ENCODE results near the gene EMILIN1. TPM values are rescaled to one million over a fixed set of nuclear protein-coding genes. Genes with fewer than 3 reads are reported as not detected.
"Not testable (repeated sequence)": the region's sequence is repeated elsewhere in the genome, so short reads cannot be mapped to it uniquely, and the experiment has no call there.

The EMILIN1 gene
- total RNA-seq, 2 donors from 2014 or later = 0.42 to 0.93 TPM

DNA sequence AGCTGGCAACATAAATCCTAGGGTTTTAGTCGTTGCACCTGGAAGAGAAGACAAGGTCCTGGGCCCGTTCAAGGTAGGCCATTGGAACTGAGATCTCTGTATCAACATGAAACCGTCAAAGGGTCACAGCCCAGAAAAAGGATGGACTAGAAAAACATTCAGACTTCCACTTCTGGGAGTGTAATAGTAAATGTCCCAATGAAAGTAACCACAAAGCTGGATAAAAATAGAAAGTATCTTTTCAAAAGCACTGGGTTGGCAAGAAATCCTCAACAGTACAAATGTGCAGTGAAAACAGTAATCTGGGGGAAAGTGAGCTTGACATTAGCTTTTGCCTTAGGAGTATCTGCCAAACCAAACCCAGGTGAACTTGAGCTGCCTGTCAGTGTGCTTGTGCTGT, 27.6 kb downstream of the EMILIN1 start:
- Mint-ChIP-seq H3K4me1 (no peaks in the 10 kb centered on the region), H3K27ac (no peak overlapping the region), H3K36me3 (ENCODE audit: low read depth) (no peaks in the 10 kb centered on the region), H3K4me3 (no peak overlapping the region), H3K27me3 (peaks cover 6% of the 10 kb centered on the region), H3K9me3 (no peaks in the 10 kb centered on the region)
- ATAC-seq (replicated peaks) = no peak

DNA sequence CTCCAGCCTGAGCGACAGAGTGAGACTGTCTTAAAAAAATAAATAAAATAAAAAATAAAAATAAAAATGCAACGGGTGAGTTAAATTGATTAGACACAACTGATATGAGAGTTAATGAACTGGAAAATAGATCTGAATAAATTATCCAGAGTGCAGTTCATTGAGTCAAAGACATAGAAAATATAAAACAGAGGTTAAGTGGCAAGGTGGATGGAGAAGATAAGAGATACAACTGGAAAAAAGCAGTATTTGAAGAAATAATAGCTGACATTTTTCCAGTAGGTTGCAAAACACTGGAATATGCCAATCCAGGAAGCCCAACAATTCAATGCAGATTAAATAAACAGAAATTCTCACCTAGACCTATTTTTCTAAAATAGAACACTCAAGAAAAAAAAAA, 29.8 kb downstream of the EMILIN1 start:
- Mint-ChIP-seq H3K4me1 (no peaks in the 10 kb centered on the region), H3K27me3 (peaks cover 6% of the 10 kb centered on the region), H3K36me3 (ENCODE audit: low read depth) (no peaks in the 10 kb centered on the region)

DNA sequence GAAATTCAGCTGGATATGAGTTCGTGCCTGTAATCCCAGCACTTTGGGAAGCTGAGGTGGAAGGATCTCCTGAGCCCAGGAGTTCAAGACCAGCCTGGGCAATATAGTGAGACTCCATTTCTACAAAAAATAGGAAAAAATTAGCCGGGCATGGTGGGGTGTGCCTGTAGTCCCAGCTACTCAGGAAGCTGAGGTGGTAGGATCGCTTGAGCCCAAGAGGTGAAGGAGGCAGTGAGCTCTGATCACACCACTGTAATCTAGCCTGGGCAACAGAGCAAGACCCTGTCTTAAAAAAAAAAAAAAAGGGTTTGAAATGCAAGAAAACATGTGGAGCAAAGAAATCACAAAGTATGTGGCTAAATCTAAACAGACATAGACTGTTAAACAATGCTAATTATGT, 30.7 kb downstream of the EMILIN1 start:
- Mint-ChIP-seq H3K36me3 (ENCODE audit: low read depth) (no peaks in the 10 kb centered on the region), H3K9me3 (no peaks in the 10 kb centered on the region), H3K27me3 (peaks cover 6% of the 10 kb centered on the region), H3K4me1 (no peaks in the 10 kb centered on the region), H3K4me3 (no peak overlapping the region), H3K27ac (no peak overlapping the region)
- ATAC-seq (replicated peaks) = no peak

More for the DNA sequence above, 29.8 kb downstream of the EMILIN1 start:
- Mint-ChIP-seq H3K9me3 (no peaks in the 10 kb centered on the region), H3K27ac (no peak overlapping the region), H3K4me3 (no peak overlapping the region)
- ATAC-seq (replicated peaks) = no peak

DNA sequence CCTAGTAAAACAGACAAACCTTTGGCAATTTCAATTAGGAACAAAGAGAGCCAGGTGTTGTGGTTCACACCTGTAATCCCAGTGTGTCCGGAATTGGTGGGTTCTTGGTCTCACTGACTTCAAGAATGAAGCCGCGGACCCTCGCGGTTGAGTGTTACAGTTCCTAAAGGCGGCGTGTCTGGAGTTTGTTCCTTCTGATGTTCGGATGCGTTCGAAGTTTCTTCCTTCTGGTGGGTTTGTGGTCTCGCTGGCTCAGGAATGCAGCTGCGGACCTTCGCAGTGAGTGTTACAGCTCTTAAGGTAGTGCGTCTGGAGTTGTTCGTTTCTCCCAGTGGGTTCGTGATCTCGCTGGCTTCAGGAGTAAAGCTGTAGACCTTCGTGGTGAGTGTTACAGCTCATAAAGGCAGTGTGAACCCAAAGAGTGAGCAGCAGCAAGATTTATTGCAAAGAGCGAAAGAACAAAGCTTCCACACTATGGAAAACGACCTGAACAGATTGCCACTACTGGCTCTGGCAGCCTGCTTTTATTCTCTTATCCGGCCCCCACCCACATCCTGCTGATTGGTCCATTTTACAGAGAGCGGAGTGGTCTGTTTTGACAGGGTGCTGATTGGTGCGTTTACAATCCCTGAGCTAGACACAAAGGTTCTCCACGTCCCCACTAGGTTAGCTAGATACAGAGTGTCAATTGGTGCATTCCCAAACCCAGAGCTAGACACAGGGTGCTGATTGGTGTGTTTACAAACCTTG, 32.4 kb downstream of the EMILIN1 start:
- not testable (repeated sequence) for ATAC-seq (replicated peaks); H3K27me3 Mint-ChIP-seq; H3K36me3 Mint-ChIP-seq (ENCODE audit: low read depth); H3K4me1 Mint-ChIP-seq; H3K9me3 Mint-ChIP-seq; H3K27ac Mint-ChIP-seq; H3K4me3 Mint-ChIP-seq

DNA sequence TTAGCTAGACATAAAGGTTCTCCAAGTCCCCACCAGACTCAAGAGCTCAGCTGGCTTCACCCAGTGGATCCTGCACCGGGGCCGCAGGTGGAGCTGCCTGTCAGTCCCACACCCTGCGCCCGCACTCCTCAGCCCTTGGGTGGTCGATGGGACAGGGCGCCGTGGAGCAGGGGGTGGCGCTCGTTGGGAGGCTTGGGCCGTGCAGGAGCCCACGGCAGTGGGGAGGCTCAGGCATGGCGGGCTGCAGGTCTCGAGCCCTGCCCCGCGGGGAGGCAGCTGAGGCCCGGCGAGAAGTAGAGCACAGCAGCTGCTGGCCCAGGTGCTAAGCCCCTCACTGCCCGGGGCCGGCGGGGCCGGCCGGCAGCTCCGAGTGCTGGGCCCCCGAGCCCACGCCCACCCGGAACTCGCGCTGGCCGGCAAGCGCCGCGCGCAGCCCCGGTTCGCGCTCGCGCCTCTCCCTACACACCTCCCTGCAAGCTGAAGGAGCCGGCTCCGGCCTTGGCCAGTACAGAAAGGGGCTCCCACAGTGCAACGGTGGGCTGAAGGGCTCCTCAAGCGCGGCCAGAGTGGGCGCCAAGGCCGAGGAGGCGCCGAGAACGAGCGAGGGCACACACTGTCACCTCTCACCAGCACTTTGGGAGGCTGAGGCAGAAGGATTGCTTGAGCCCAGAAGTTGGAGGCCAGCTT, 33.1 kb downstream of the EMILIN1 start:
- H3K36me3 Mint-ChIP-seq (ENCODE audit: low read depth); H3K4me1 Mint-ChIP-seq; H3K4me3 Mint-ChIP-seq; H3K9me3 Mint-ChIP-seq; ATAC-seq (replicated peaks); H3K27ac Mint-ChIP-seq; H3K27me3 Mint-ChIP-seq: not testable (repeated sequence)

DNA sequence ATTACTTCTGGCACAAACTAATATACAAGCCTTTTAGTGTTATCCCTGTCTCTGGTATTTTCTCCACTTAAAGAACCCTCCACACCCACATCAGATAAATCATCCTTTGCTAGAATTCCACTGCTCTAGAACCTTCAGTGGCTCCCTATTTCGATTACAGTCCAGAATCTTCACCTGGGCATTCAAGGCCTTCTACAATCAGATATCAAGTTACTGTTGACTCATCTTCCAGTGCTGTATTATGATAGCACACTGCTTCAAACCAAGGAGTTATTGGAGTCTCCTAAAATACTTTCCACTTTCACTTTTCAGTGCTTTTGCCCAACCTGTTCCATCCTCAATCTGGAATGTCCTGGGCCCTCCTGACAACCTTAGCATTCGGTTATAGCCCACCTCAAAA, 37.1 kb downstream of the EMILIN1 start:
- Mint-ChIP-seq H3K27ac (no peak overlapping the region), H3K36me3 (ENCODE audit: low read depth) (no peaks in the 10 kb centered on the region), H3K4me3 (no peak overlapping the region), H3K27me3 (peaks cover 13% of the 10 kb centered on the region), H3K9me3 (no peaks in the 10 kb centered on the region), H3K4me1 (no peaks in the 10 kb centered on the region)
- no peak for ATAC-seq (replicated peaks)

DNA sequence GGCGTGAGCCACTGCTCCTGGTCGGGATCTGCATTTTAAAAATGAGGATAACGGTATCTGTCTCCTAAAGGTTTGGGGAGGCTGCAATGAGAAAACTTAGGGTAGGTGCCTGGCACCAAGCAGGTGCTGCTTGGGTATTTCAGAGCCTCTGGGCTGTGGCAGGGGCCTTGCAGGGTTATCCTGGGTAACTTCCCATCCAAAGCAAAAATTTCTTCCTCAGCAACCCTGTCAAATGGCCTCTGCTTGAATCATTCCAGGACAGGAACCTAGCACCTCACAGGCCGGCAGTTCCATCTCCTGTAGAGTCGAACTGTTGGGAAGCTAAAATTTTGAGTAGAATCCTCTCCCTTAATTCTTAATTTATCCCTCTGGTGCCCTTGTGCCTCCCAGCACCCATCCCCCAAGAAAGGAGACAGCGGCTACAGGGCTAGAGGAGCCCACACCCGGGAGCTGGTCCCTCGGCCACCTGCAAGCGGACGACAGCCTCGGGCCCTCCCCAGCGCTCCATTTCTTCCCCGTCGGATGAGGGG, 39.6 kb downstream of the EMILIN1 start:
- Mint-ChIP-seq H3K27ac (no peak overlapping the region), H3K27me3 (peaks cover 13% of the 10 kb centered on the region), H3K4me1 (peaks cover 2% of the 10 kb centered on the region), H3K4me3 (no peak overlapping the region), H3K9me3 (no peaks in the 10 kb centered on the region), H3K36me3 (ENCODE audit: low read depth) (no peaks in the 10 kb centered on the region)
- no peak for ATAC-seq (replicated peaks)

DNA sequence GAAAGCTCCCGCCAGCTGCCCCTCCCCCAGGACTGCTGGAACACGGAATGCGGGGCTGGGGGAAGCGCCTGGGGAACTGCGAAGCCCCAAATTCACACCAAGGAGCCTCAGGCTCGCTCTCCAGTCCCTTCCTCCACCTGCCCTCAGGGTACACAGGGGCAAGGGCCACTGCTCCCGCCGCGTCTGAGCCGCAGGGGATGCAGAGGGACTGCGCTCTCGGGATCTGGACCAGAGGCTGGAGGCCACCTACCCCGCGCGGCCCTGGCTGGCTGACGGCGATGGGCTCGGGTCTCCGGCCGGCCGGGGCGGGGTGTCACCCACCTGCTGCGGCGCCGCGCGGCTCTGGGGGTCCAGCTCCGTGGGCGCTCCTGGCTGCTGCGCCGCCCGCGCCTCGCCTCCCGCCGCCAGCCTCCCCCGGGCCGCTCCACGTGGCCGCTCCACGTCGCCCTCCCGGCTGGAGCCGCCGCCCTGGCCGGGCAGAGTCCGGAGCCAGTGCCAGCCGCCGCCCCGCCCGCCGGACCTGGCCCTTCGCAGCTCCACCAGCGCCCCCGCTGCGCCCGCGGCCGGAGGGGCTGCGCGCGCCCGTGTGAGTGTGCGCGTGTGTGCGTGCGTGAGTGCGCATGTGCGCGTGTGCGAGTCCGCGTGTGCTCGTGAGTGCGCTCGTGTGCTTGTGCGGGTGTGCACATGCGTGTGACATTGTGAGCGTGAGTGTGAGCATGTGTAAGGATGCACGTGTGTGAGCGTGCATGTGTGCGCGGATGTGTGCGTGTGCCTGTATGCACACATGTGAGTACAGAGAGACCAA, 40.3 kb downstream of the EMILIN1 start, which contains the start of gene CGREF1:
CGREF1 (minus strand) TSS at position 604 of the 805 bp plus-strand sequence. CDS start 14,762 bp downstream, outside the sequence.
- H3K4me3 Mint-ChIP-seq = peak within 1 kb of the TSS; percentile 71
- peaks cover 5% of the 10 kb centered on the region for H3K4me1 Mint-ChIP-seq
- H3K36me3 Mint-ChIP-seq (ENCODE audit: low read depth) = no peaks in the 10 kb centered on the region
- peaks cover 13% of the 10 kb centered on the region for H3K27me3 Mint-ChIP-seq
- H3K9me3 Mint-ChIP-seq = no peaks in the 10 kb centered on the region
- no peak within 1 kb of the TSS for H3K27ac Mint-ChIP-seq
- ATAC-seq (replicated peaks) = peak; percentile 20

DNA sequence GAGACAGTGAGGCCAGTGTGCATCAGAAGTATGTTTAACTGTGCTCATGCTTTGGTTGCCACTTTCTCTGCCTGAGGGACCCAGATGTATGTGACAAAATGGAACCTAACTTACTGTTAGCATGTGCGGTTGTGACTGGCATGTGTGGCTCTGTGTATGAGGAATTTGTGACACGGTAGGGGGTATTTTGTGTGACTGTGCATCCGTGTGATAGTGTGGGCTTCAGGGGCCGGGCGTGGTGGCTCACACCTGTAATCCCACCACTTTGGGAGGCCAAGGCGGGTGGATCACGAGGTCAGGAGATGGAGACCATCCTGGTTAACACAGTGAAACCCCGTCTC, 40.9 kb downstream of the EMILIN1 start:
- Mint-ChIP-seq H3K27me3 (peaks cover 13% of the 10 kb centered on the region), H3K4me3 (peak overlapping the region; percentile 71)
- not testable (repeated sequence) for ATAC-seq (replicated peaks); H3K27ac Mint-ChIP-seq; H3K4me1 Mint-ChIP-seq; H3K9me3 Mint-ChIP-seq; H3K36me3 Mint-ChIP-seq (ENCODE audit: low read depth)

DNA sequence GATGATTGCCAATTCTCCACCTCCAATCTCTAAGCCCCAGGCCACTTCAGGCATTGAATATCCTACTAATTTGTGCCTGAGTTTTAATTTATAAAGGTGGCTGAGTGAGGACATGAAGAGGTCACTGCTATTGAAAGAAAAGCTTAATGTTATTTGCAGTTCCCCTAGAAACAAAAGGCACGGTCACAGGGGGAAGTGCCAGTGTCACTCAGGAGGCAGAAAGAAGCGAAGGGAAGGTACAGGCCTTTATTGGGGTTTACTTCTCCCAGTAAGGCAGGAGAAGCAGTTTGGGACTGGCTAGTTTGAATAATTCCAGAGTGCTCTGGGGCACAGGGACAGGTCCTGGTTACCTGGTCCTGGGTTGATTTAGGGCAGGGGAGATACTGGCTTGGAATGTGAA, 43.5 kb downstream of the EMILIN1 start:
- H3K4me1 Mint-ChIP-seq = peaks cover 5% of the 10 kb centered on the region

DNA sequence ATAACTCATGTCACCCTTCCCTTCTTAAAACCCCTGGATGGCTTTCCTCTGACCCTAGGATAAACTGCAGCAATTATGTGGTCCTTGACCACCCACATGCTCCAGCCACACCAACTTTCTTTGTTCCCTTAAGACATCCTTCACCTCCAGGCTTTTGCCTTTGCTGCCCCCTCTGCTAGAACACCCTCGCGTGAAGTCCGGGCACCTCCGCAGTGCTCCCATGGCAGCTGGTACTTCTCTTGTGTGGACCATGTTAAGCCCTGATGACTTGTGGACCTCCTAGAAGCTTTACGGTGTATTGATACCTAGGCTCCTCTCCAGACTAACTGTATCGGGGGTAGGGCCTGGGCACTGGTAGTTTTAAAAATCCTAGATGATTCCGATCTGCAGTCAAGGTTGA, 44.4 kb downstream of the EMILIN1 start:
- Mint-ChIP-seq H3K27me3 (peaks cover 13% of the 10 kb centered on the region), H3K4me3 (peak overlapping the region; percentile 87), H3K36me3 (ENCODE audit: low read depth) (no peaks in the 10 kb centered on the region), H3K4me1 (peaks cover 5% of the 10 kb centered on the region), H3K9me3 (no peaks in the 10 kb centered on the region), H3K27ac (peak overlapping the region; percentile 70)
- ATAC-seq (replicated peaks) = no peak

More for the DNA sequence above, 43.5 kb downstream of the EMILIN1 start:
- Mint-ChIP-seq H3K36me3 (ENCODE audit: low read depth) (no peaks in the 10 kb centered on the region), H3K27me3 (peaks cover 13% of the 10 kb centered on the region), H3K27ac (no peak overlapping the region), H3K9me3 (no peaks in the 10 kb centered on the region), H3K4me3 (no peak overlapping the region)
- no peak for ATAC-seq (replicated peaks)

DNA sequence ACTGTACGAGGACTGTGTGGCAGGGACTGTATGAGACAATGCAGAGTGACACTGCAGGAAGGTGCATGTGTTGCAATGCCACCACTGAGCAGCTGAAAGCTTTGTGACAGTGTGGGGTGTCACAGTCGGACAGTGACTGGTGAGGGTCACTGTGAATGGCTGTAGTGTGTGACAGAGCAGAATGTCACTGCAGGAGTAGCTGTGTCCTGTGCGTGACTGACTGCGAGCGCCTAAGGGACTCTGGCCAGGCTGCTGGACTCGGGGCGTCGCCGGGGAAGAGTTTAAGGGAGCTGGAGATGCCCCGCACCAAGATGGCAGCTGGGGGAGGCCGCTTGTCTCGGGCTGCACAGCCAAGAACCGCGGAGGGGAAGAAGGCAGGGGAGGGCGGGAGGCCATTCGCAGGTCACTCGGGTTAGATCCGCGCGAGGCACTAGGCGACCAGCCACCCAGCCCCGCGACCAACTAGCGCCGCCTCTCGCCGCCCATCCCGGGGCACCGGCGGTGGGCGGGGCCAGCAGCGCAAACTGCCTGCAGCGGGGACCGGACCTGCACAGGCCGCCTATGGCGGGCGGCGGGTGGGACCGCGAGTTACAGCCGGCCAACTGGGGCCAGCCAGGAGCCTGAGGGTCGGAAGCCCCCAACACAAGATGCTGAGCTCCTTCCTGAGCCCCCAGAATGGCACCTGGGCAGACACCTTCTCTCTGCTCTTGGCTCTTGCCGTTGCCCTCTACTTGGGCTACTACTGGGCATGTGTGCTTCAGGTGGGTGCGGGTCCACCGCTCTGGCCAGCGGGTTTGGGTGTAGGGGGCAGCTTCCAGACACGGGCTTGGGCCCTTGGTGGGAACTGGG, 45.1 kb downstream of the EMILIN1 start, which contains the start of gene ABHD1:
ABHD1 (plus strand) TSS at position 514 of the 849 bp plus-strand sequence; CDS start at position 648, 134 bp downstream.
- Mint-ChIP-seq H3K36me3 (ENCODE audit: low read depth) (no peaks in the 10 kb centered on the region), H3K27me3 (peaks cover 10% of the 10 kb centered on the region), H3K4me1 (peaks cover 5% of the 10 kb centered on the region), H3K9me3 (no peaks in the 10 kb centered on the region), H3K27ac (peak within 1 kb of the TSS; percentile 70), H3K4me3 (peak within 1 kb of the TSS; percentile 87)
- peak; percentile 93 for ATAC-seq (replicated peaks)

DNA sequence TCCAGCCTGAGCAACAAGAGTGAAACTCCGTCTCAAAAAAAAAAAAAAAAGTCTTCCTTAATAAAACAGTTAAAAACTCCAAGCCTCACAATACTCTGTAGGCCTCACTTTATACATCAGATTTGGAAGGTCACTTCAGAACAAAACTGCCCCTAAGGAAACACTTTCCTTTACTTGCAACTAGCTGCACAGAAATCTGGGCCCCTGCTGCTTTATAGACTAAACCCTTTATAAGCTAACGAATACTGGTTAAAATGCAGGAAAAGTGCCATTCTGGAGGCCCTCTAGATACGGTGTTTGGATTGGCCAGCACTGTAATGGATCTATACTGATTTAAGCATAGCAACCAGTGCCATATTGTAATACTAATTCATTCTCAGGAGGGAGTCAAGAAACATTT, 46.7 kb downstream of the EMILIN1 start:
- ATAC-seq (replicated peaks) = no peak
- no peaks in the 10 kb centered on the region for H3K9me3 Mint-ChIP-seq
- no peak overlapping the region for H3K4me3 Mint-ChIP-seq
- peaks cover 5% of the 10 kb centered on the region for H3K4me1 Mint-ChIP-seq
- peaks cover 2% of the 10 kb centered on the region for H3K27me3 Mint-ChIP-seq
- H3K36me3 Mint-ChIP-seq (ENCODE audit: low read depth) = peaks cover 11% of the 10 kb centered on the region
- H3K27ac Mint-ChIP-seq = no peak overlapping the region
